RWPE1 (cell line): Measurements from ENCODE around the gene PTGS1.

Experiments used
- CTCF ChIA-PET: fragments of 350-600 bp; sonication (Branson Sonifier 250); formaldehyde crosslinking; extraction: SDS; loops from one replicate; lab custom pipeline; 2021; lab: Yijun Ruan, JAX
- POLR2A ChIA-PET: fragments of 400-600 bp; formaldehyde crosslinking; extraction: SDS; loops from one replicate; lab custom pipeline; 2020; ENCODE audit warnings: antibody characterized with exemption; ENCODE audit not compliant: low non-redundant PET; lab: Yijun Ruan, JAX
- DNase-seq: peaks from one replicate; pipeline ENCODE4 v3.0.0; 2012; ENCODE audit warnings: low spot score
- H3K27ac ChIP-seq: fragments of 450-650 bp; 2 replicates; pipeline ENCODE4 v1.5.1; 2017
- TF ChIP-seq, protein P1 (sequence below): fragments of 450-650 bp; conservative IDR thresholded peaks from 2 replicates; pipeline ENCODE4 v1.5.1; 2017; ENCODE audit warnings: low read depth, mild to moderate bottlenecking

The PTGS1 gene

DNA sequence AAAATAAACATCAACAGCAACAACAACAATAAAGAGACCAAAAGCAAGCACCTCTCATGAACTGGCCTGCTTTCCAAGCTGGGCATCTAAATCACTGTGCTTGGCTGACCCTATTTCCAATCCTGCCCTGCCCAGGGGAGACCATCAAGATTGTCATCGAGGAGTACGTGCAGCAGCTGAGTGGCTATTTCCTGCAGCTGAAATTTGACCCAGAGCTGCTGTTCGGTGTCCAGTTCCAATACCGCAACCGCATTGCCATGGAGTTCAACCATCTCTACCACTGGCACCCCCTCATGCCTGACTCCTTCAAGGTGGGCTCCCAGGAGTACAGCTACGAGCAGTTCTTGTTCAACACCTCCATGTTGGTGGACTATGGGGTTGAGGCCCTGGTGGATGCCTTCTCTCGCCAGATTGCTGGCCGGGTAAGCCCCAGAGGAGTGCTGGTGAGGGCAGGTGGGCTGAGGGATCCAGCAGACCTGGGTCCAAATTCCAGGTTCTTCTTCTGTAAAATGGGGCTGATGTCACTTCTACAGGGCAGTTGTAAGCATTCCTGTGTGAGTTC is 15.6 kb downstream of the PTGS1 start:
- H3K27ac ChIP-seq, result no peak overlapping the region
- TF ChIP-seq, protein P1, sequence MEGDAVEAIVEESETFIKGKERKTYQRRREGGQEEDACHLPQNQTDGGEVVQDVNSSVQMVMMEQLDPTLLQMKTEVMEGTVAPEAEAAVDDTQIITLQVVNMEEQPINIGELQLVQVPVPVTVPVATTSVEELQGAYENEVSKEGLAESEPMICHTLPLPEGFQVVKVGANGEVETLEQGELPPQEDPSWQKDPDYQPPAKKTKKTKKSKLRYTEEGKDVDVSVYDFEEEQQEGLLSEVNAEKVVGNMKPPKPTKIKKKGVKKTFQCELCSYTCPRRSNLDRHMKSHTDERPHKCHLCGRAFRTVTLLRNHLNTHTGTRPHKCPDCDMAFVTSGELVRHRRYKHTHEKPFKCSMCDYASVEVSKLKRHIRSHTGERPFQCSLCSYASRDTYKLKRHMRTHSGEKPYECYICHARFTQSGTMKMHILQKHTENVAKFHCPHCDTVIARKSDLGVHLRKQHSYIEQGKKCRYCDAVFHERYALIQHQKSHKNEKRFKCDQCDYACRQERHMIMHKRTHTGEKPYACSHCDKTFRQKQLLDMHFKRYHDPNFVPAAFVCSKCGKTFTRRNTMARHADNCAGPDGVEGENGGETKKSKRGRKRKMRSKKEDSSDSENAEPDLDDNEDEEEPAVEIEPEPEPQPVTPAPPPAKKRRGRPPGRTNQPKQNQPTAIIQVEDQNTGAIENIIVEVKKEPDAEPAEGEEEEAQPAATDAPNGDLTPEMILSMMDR, result no peak
- no peak for DNase-seq
- CTCF ChIA-PET, result interaction anchor here (0.6 to 0.7 kb wide), 2 partner anchors 36 kb away, joined by 3 to 5 read pairs; no protein-coding TSS in a partner anchor
- POLR2A ChIA-PET, result no interaction called here

DNA sequence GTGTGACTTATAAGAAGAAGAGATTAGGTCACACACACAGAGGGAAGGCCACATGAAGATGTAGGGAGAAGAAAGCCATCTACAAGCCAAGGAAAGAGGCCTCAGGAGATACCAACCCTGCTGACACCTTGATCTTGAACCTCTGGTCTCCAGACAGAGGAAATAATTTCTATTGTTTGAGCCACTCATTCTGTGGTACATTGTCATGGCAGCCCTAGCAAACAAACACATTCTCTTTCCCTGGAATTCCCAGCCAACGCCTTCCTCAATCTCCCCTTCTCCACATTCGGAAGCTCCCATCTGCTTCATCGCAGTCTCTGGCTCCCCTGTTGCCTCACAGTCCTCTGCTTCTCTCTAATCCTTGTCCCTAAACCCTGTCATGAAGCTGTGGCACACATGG is 16.7 kb downstream of the PTGS1 start:
- no peak for DNase-seq
- TF ChIP-seq, protein P1, result no peak
- CTCF ChIA-PET, result interaction anchor here (0.6 kb wide), 1 partner anchor 1652 kb away, joined by 3 read pairs; no protein-coding TSS in a partner anchor
- no peak overlapping the region for H3K27ac ChIP-seq
- POLR2A ChIA-PET, result no interaction called here

DNA sequence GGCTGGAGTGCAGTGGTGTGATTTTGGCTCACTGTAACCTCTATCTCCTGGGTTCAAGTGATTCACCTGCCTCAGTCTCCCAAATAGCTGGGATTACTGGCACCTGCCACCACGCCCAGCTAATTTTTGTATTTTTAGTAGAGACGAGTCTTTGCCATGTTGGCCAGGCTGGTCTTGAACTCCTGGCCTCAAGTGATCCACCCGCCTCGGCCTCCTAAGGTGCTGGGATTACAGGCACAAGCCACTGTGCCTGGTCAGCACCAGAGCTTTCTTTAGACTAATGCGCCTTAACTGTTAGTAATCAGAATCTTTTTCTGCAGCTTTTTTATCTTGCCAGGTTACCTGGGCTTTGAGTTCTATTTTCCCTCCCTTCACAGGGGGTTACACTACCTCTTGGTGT is 18.4 kb downstream of the PTGS1 start:
- H3K27ac ChIP-seq, result no peak overlapping the region
- TF ChIP-seq, protein P1, result no peak
- CTCF ChIA-PET, result interaction anchor here (0.5 to 0.7 kb wide), 3 partner anchors 38 to 350 kb away, joined by 3 read pairs; no protein-coding TSS in a partner anchor
- POLR2A ChIA-PET, result no interaction called here
- no peak for DNase-seq

DNA sequence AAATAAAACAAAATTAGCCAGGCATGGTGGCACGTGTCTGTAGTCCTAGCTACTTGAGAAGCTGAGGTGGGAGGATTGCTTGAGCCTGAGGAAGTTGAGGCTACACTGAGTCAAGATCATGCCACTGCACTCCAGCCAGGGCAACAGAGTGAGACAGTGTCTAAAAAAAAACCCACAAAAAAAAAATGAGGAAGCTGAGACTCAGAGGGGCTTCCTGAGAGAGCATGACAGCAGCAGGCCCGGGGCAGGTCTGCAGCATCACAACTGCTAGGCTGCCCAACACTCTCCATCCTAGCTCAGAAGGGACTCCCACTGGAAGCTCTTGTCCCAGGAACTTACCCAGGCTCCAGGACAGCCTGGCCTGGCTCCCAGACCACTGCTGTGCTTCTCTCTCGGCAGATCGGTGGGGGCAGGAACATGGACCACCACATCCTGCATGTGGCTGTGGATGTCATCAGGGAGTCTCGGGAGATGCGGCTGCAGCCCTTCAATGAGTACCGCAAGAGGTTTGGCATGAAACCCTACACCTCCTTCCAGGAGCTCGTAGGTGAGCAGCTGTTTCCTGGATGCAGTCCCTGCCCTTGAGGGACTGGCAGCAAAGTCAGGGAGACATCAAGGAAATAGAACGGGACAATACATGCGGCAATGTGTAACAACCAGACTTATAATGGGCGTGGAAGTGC is 19.1 kb downstream of the PTGS1 start:
- DNase-seq, result no peak
- TF ChIP-seq, protein P1, result no peak
- ChIA-PET POLR2A (no interaction called here), CTCF (interaction anchor here (0.6 to 1.4 kb wide), 3 partner anchors 39 to 268 kb away, joined by 3 to 6 read pairs (median 3); no protein-coding TSS in a partner anchor)
- no peak overlapping the region for H3K27ac ChIP-seq

DNA sequence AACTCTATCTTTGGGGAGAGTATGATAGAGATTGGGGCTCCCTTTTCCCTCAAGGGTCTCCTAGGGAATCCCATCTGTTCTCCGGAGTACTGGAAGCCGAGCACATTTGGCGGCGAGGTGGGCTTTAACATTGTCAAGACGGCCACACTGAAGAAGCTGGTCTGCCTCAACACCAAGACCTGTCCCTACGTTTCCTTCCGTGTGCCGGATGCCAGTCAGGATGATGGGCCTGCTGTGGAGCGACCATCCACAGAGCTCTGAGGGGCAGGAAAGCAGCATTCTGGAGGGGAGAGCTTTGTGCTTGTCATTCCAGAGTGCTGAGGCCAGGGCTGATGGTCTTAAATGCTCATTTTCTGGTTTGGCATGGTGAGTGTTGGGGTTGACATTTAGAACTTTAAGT is 21.5 kb downstream of the PTGS1 start:
- TF ChIP-seq, protein P1, result no peak
- no peak overlapping the region for H3K27ac ChIP-seq
- DNase-seq, result no peak
- POLR2A ChIA-PET, result no interaction called here
- CTCF ChIA-PET, result no interaction called here

DNA sequence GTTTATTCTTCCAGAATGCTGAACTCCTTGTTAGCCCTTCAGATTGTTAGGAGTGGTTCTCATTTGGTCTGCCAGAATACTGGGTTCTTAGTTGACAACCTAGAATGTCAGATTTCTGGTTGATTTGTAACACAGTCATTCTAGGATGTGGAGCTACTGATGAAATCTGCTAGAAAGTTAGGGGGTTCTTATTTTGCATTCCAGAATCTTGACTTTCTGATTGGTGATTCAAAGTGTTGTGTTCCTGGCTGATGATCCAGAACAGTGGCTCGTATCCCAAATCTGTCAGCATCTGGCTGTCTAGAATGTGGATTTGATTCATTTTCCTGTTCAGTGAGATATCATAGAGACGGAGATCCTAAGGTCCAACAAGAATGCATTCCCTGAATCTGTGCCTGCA is 21.9 kb downstream of the PTGS1 start:
- TF ChIP-seq, protein P1, result no peak
- CTCF ChIA-PET, result no interaction called here
- H3K27ac ChIP-seq, result no peak overlapping the region
- POLR2A ChIA-PET, result no interaction called here
- no peak for DNase-seq
